DND-41 (cell line): ENCODE results near the gene CCL26.

Experiments used
- ATAC-seq: fragments of 200-7000 bp; cut with Tn5 transposase; 3 replicates; pipeline ENCODE4 v1.9.1; 2021; ENCODE audit warnings: low read depth; ENCODE audit not compliant: insufficient read depth
- DNase-seq: peaks from one replicate; pipeline ENCODE4 v3.0.0-alpha.2; 2020
- H2AFZ ChIP-seq: 2 replicates; pipeline ENCODE4 v1.6.0; 2012; ENCODE audit warnings: low read depth, low read length
- H3K27ac ChIP-seq: 2 replicates; pipeline ENCODE4 v1.5.1; 2012; ENCODE audit warnings: low read length, inconsistent platforms
- H3K27me3 ChIP-seq: fragments of 200-600 bp; sonication (generic); 2 replicates; pipeline ENCODE4 v1.6.0; 2012; ENCODE audit warnings: low read length, mild to moderate bottlenecking, inconsistent platforms; ENCODE audit not compliant: insufficient read depth, poor library complexity
- H3K36me3 ChIP-seq: 2 replicates; pipeline ENCODE4 v1.5.1; 2012; ENCODE audit warnings: low read length, inconsistent platforms; ENCODE audit not compliant: insufficient read depth
- H3K4me1 ChIP-seq: 2 replicates; pipeline ENCODE4 v1.5.1; 2012; ENCODE audit warnings: mild to moderate bottlenecking, low read length; ENCODE audit not compliant: insufficient read depth
- H3K4me2 ChIP-seq: 2 replicates; pipeline ENCODE4 v1.6.0; 2012; ENCODE audit warnings: mild to moderate bottlenecking, moderate library complexity, low read length, inconsistent platforms; ENCODE audit not compliant: insufficient read depth
- H3K4me3 ChIP-seq, 2 experiments: fragments of 200-600 bp in 1 of 2; shearing (Covaris generic) in 1 of 2; 2 replicates each; pipeline ENCODE4 v1.5.1; 2012 to 2016; ENCODE audit warnings: inconsistent platforms in 2 of 2, low read length in 2 of 2, mild to moderate bottlenecking in 2 of 2, low read depth in 1 of 2, moderate library complexity in 1 of 2
- H3K79me2 ChIP-seq: 2 replicates; pipeline ENCODE4 v1.6.0; 2012; ENCODE audit warnings: low read length, inconsistent platforms; ENCODE audit not compliant: insufficient read depth
- H3K9ac ChIP-seq: 2 replicates; pipeline ENCODE4 v1.6.0; 2012; ENCODE audit warnings: low read depth, mild to moderate bottlenecking, inconsistent platforms, low read length, moderate library complexity
- H3K9me3 ChIP-seq: 2 replicates; pipeline ENCODE4 v1.5.1; 2012; ENCODE audit warnings: low read length, moderate library complexity, mild to moderate bottlenecking, inconsistent platforms; ENCODE audit not compliant: insufficient read depth, severe bottlenecking
- H4K20me1 ChIP-seq: 2 replicates; pipeline ENCODE4 v1.6.0; 2012; ENCODE audit warnings: low read length; ENCODE audit not compliant: insufficient read depth
- CTCF ChIP-seq: IDR thresholded peaks from 2 replicates; pipeline ENCODE4 v1.5.1; 2012; ENCODE audit warnings: borderline replicate concordance, low read length, moderate library complexity, mild to moderate bottlenecking; ENCODE audit not compliant: poor library complexity, severe bottlenecking; ENCODE audit errors: extremely low read depth
- EZH2 ChIP-seq: IDR thresholded peaks from 3 replicates; pipeline ENCODE4 v1.6.1; 2012; ENCODE audit warnings: borderline replicate concordance, low read depth, mild to moderate bottlenecking, moderate library complexity, low read length, inconsistent platforms; ENCODE audit not compliant: severe bottlenecking

CCL26 gene

DNA sequence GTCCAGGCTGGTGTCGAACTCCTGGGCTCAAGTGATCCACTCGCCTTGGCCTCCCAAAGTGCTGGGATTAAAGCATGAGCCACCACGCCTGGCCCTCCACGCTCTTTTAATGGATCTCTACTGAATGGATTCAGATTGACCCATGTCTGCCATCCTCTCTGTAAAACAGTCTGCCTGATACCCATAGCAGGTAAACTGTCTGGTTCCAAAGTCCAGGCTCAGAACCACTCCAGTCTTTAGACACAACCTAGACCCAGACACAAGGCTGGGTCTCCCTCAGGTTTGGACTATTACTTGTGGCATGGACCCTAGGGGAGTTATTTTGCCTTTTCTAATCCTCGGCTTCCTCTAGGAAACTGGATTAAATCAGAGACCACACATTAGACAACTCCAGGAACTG is 52.4 kb downstream of the CCL26 start:
- no peaks in the 10 kb centered on the region for H3K9me3 ChIP-seq
- H3K9ac ChIP-seq = no peak overlapping the region
- H2AFZ ChIP-seq = no peak overlapping the region
- H3K4me2 ChIP-seq = no peak overlapping the region
- no peaks in the 10 kb centered on the region for H3K36me3 ChIP-seq
- no peak for TF ChIP-seq CTCF
- no peak for TF ChIP-seq EZH2
- no peaks in the 10 kb centered on the region for H4K20me1 ChIP-seq
- H3K79me2 ChIP-seq = no peaks in the 10 kb centered on the region
- no peak for DNase-seq
- H3K27me3 ChIP-seq = no peaks in the 10 kb centered on the region
- no peak overlapping the region for H3K4me3 ChIP-seq
- ATAC-seq = no peak
- H3K27ac ChIP-seq = no peak overlapping the region
- H3K4me1 ChIP-seq = no peaks in the 10 kb centered on the region
